GM18511 (cell line): ENCODE measurements around the gene GFAP.

Experiments
- ATAC-seq: cut with Tn5 transposase; IDR thresholded peaks from one replicate; pipeline ENCODE4 v1.9.1; 2021; ENCODE audit warnings: mild to moderate bottlenecking, moderate library complexity; ENCODE audit not compliant: unreplicated experiment

The GFAP gene

GRCh38 chr17:44903012-44903685, 12.2 kb downstream of the GFAP start:
- no peak for ATAC-seq

GRCh38 chr17:44902135-44902760, 13.1 kb downstream of the GFAP start:
- no peak for ATAC-seq

- no peak for ATAC-seq
These were observed 13.8 kb downstream of the GFAP start for GRCh38 chr17:44901411-44901921.

- ATAC-seq, result no peak
These were observed 14.4 kb downstream of the GFAP start for GRCh38 chr17:44900894-44901293.

- peak; percentile 72 for ATAC-seq
These were observed 16.1 kb downstream of the GFAP start, which contains the start of gene EFTUD2 for GRCh38 chr17:44899074-44899782. EFTUD2 (minus strand) TSS chr17:44899445; CDS start chr17:44894521, 4,924 bp downstream.

GRCh38 chr17:44898768-44899073, 16.6 kb downstream of the GFAP start:
- ATAC-seq, result no peak

GRCh38 chr17:44894642-44895041, 20.7 kb downstream of the GFAP start:
- no peak for ATAC-seq

- no peak for ATAC-seq
These were observed 23.1 kb downstream of the GFAP start for GRCh38 chr17:44892250-44892649.

GRCh38 chr17:44889003-44889402, 26.3 kb downstream of the GFAP start:
- no peak for ATAC-seq

- ATAC-seq, result no peak
These were observed 27.0 kb downstream of the GFAP start for GRCh38 chr17:44887971-44888954.

GRCh38 chr17:44887016-44887415, 28.3 kb downstream of the GFAP start:
- no peak for ATAC-seq

- ATAC-seq, result no peak
These were observed 30.4 kb downstream of the GFAP start for GRCh38 chr17:44884941-44885340.

- ATAC-seq, result no peak
These were observed 34.2 kb downstream of the GFAP start for GRCh38 chr17:44881145-44881544.

- ATAC-seq, result no peak
These were observed 35.2 kb downstream of the GFAP start for GRCh38 chr17:44880062-44880461.

GRCh38 chr17:44879376-44879775, 35.9 kb downstream of the GFAP start:
- no peak for ATAC-seq

- no peak for ATAC-seq
These were observed 36.6 kb downstream of the GFAP start for GRCh38 chr17:44878627-44879221.

GRCh38 chr17:44877121-44877520, 38.2 kb downstream of the GFAP start:
- ATAC-seq, result no peak

- ATAC-seq, result no peak
These were observed 39.5 kb downstream of the GFAP start for GRCh38 chr17:44875761-44876160.

- no peak for ATAC-seq
These were observed 43.0 kb downstream of the GFAP start for GRCh38 chr17:44872131-44872768.

GRCh38 chr17:44871556-44871955, 43.7 kb downstream of the GFAP start:
- ATAC-seq, result no peak
